ENCODE results near the gene SH3TC1.
A peak's percentile ranks its signal among the peaks of the same experiment; 100 is the strongest.

SH3TC1 gene

GRCh38 chr4:8198906-8199593 lies at the start of gene SH3TC1:
SH3TC1 (plus strand) TSS chr4:8199290; CDS start chr4:8205195, 5,905 bp downstream.
- H3K4me3 ChIP-seq (ENCODE audit: low read depth, low read length) = peak within 1 kb of the TSS; percentile 38
- DNase-seq (ENCODE audit: low read depth) = peak; percentile 96
- TF ChIP-seq MYC (IDR thresholded peaks at IDR 0.05; ENCODE audit: low read depth, low read length) (peak; percentile 78), POLR2A (IDR thresholded peaks at IDR 0.05; ENCODE audit: extremely low read depth, insufficient read length) (no peak), CTCF (IDR thresholded peaks at IDR 0.05; ENCODE audit: low read depth, low read length) (no peak), MAX (IDR thresholded peaks at IDR 0.05; ENCODE audit: low read depth, low read length) (peak; percentile 80)

GRCh38 chr4:8149664-8150063 lies 49.4 kb upstream of the SH3TC1 start:
- TF ChIP-seq CTCF (IDR thresholded peaks at IDR 0.05; ENCODE audit: low read depth, low read length) (no peak), POLR2A (IDR thresholded peaks at IDR 0.05; ENCODE audit: extremely low read depth, insufficient read length) (no peak), MYC (IDR thresholded peaks at IDR 0.05; ENCODE audit: low read depth, low read length) (no peak)
- no peak for DNase-seq (ENCODE audit: low read depth)

DNA sequence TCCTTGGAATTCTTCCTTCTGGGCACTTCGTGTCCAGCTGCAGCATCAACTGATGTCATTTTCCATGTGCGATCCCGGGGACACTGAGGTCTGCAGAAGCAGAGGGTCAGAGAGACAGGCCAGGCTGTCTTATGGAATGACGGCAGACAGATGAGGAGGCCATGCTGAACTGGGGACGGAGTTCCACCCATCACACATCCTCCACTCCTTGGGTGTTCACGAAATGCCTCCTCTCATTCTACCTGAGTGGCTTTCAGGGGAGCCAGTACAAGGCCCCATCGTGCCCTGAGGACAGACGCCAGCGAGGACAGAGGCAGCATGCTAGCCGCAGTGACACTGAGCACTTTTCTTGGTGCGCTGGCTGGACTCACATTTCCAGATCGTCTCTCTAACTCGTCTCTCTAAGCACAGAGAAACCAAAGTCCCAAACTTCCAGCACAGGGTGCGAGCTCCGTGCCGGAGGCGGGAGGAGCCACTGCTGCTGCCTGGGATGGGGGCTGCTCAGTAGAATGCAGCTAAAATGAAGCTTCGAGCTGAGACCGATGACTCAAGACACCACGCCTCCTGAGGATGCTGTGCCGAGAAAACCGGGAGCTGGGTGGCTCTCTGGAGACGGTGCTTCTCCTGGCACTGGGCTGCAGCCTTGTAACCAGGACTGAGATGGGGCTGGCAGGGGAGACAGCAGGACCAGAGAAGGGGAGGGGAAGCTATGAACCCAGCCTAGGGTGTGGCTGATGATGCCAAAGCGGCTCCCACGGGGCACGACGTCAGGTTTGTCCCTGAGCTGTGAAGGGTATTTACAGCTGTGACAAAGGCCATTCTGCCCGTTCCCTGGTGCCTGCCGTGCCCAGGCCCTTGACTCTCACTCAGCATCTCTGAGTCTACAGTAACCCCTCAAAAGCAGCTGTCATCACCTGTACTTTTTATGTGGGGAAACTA lies 48.7 kb upstream of the SH3TC1 start:
- no peak overlapping the region for H3K4me3 ChIP-seq (ENCODE audit: low read depth, low read length)
- no peak for DNase-seq (ENCODE audit: low read depth)
- TF ChIP-seq CTCF (IDR thresholded peaks at IDR 0.05; ENCODE audit: low read depth, low read length) (no peak), POLR2A (IDR thresholded peaks at IDR 0.05; ENCODE audit: extremely low read depth, insufficient read length) (no peak), MYC (IDR thresholded peaks at IDR 0.05; ENCODE audit: low read depth, low read length) (no peak), MAX (IDR thresholded peaks at IDR 0.05; ENCODE audit: low read depth, low read length) (no peak)

More at GRCh38 chr4:8149664-8150063, 49.4 kb upstream of the SH3TC1 start:
- no peak overlapping the region for H3K4me3 ChIP-seq (ENCODE audit: low read depth, low read length)

GRCh38 chr4:8151165-8151650 lies 47.9 kb upstream of the SH3TC1 start:
- TF ChIP-seq MYC (IDR thresholded peaks at IDR 0.05; ENCODE audit: low read depth, low read length) (no peak), POLR2A (IDR thresholded peaks at IDR 0.05; ENCODE audit: extremely low read depth, insufficient read length) (no peak), CTCF (IDR thresholded peaks at IDR 0.05; ENCODE audit: low read depth, low read length) (no peak), MAX (IDR thresholded peaks at IDR 0.05; ENCODE audit: low read depth, low read length) (no peak)
- H3K4me3 ChIP-seq (ENCODE audit: low read depth, low read length) = no peak overlapping the region
- DNase-seq (ENCODE audit: low read depth) = no peak

- no peak for TF ChIP-seq POLR2A (IDR thresholded peaks at IDR 0.05; ENCODE audit: extremely low read depth, insufficient read length)
- no peak for TF ChIP-seq CTCF (IDR thresholded peaks at IDR 0.05; ENCODE audit: low read depth, low read length)
- TF ChIP-seq MYC (IDR thresholded peaks at IDR 0.05; ENCODE audit: low read depth, low read length) = no peak
- no peak for TF ChIP-seq MAX (IDR thresholded peaks at IDR 0.05; ENCODE audit: low read depth, low read length)
- DNase-seq (ENCODE audit: low read depth) = no peak
- no peak overlapping the region for H3K4me3 ChIP-seq (ENCODE audit: low read depth, low read length)
Measured at GRCh38 chr4:8152090-8152864, 46.8 kb upstream of the SH3TC1 start.
